GM23248 (cell line): ENCODE measurements around the gene ZRSR2.

ENCODE experiments used
- EZH2 ChIP-seq: fragments of 200-600 bp; sonication (generic); IDR thresholded peaks from 2 replicates; pipeline ENCODE4 v1.6.1; 2018; ENCODE audit warnings: antibody characterized with exemption, mild to moderate bottlenecking; ENCODE audit not compliant: insufficient read depth, poor library complexity, severe bottlenecking
- EZH2phosphoT487 ChIP-seq: fragments of 200-600 bp; sonication (generic); IDR thresholded peaks from 2 replicates; pipeline ENCODE4 v1.6.1; 2018; ENCODE audit warnings: antibody characterized with exemption, moderate library complexity, mild to moderate bottlenecking, low read depth; ENCODE audit not compliant: insufficient read depth

DNA sequence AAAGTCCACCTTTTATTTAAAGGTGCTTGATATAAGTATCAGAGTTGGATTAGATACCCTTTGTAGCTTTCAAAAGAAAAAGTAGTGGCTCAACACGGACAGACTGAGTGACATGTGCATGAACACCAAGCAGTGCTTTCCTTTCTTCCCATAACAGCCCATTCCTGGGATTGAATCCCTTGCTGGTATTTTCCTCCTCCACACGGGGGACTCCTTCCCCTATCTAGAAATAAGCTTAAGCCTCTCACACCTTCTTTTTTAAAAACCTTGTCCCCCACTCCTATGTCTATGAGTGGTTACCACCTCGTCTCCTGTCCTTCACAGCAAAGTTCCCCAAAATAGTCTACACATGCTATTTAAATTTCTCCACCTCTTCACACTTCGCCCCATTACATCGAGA is 59.3 kb downstream of the ZRSR2 start:
- TF ChIP-seq EZH2, result no peak
- no peak for TF ChIP-seq EZH2phosphoT487
